HG03460 (cell line): ENCODE measurements around the gene ZNF385D.

Source experiments
- ATAC-seq: cut with Tn5 transposase; IDR thresholded peaks from one replicate; pipeline ENCODE4 v1.9.1; 2021; ENCODE audit not compliant: unreplicated experiment

Gene ZNF385D

GRCh38 chr3:21682206-21682605 is 68.8 kb downstream of the ZNF385D start:
- ATAC-seq: no peak

GRCh38 chr3:21673393-21673792 is 77.6 kb downstream of the ZNF385D start:
- no peak for ATAC-seq

- no peak for ATAC-seq
Measured at GRCh38 chr3:21672303-21672702, 78.7 kb downstream of the ZNF385D start.

- ATAC-seq: no peak
Measured at GRCh38 chr3:21670386-21670785, 80.6 kb downstream of the ZNF385D start.

- ATAC-seq: no peak
Measured at GRCh38 chr3:21668012-21668411, 83.0 kb downstream of the ZNF385D start.

- ATAC-seq: no peak
Measured at GRCh38 chr3:21665444-21666100, 85.4 kb downstream of the ZNF385D start.

GRCh38 chr3:21664996-21665395 is 86.0 kb downstream of the ZNF385D start:
- no peak for ATAC-seq

- ATAC-seq: no peak
Measured at GRCh38 chr3:21662403-21662802, 88.6 kb downstream of the ZNF385D start.

GRCh38 chr3:21654662-21655061 is 96.3 kb downstream of the ZNF385D start:
- ATAC-seq: no peak

GRCh38 chr3:21654241-21654640 is 96.8 kb downstream of the ZNF385D start:
- ATAC-seq: no peak

GRCh38 chr3:21649519-21649918 is 101.5 kb downstream of the ZNF385D start:
- ATAC-seq: no peak

- ATAC-seq: no peak
Measured at GRCh38 chr3:21647961-21648360, 103.0 kb downstream of the ZNF385D start.

GRCh38 chr3:21645121-21645897 is 105.7 kb downstream of the ZNF385D start:
- no peak for ATAC-seq

GRCh38 chr3:21644268-21644667 is 106.7 kb downstream of the ZNF385D start:
- no peak for ATAC-seq

GRCh38 chr3:21643752-21644151 is 107.3 kb downstream of the ZNF385D start:
- no peak for ATAC-seq

GRCh38 chr3:21642433-21642832 is 108.6 kb downstream of the ZNF385D start:
- no peak for ATAC-seq

GRCh38 chr3:21641959-21642358 is 109.1 kb downstream of the ZNF385D start:
- ATAC-seq: no peak

- ATAC-seq: no peak
Measured at GRCh38 chr3:21638488-21638887, 112.5 kb downstream of the ZNF385D start.

- no peak for ATAC-seq
Measured at GRCh38 chr3:21634112-21634511, 116.9 kb downstream of the ZNF385D start.

GRCh38 chr3:21624524-21624923 is 126.5 kb downstream of the ZNF385D start:
- ATAC-seq: no peak

GRCh38 chr3:21621181-21621651 is 129.8 kb downstream of the ZNF385D start:
- no peak for ATAC-seq

- no peak for ATAC-seq
Measured at GRCh38 chr3:21620511-21621155, 130.4 kb downstream of the ZNF385D start.
